ENCODE results near the gene RAPGEF3. TPM values are rescaled to one million over a fixed set of nuclear protein-coding genes. Genes with fewer than 3 reads are reported as not detected.

RAPGEF3 gene
- total and polyA plus RNA-seq, 9 of the 15 experiments (the other 6 are each of a cell fraction or from before 2014, with no cell fraction given), result 0.03 to 0.78 (median 0.37) TPM; not detected in 1

- TF ChIP-seq HINFP (tag; conservative IDR thresholded peaks at IDR 0.05; ENCODE audit: low read depth) (no peak), RNF219 (CRISPR knock-in tag; IDR thresholded peaks at IDR 0.05) (no peak), FOXA1 (IDR thresholded peaks at IDR 0.05; ENCODE audit: borderline replicate concordance) (no peak), ZNF79 (CRISPR knock-in tag; IDR thresholded peaks at IDR 0.05; ENCODE audit: low read depth) (no peak), SPI1 (IDR thresholded peaks at IDR 0.05; ENCODE audit: borderline replicate concordance, low read depth, low read length) (peak; percentile 85), KLF13 (tag; IDR thresholded peaks at IDR 0.05; ENCODE audit: borderline replicate concordance, low read depth) (no peak), ZNF277 (CRISPR knock-in tag; IDR thresholded peaks at IDR 0.05; ENCODE audit: borderline replicate concordance) (no peak), ZNF24 (IDR thresholded peaks at IDR 0.05) (no peak), ZSCAN29 (IDR thresholded peaks at IDR 0.05) (no peak), ETV1 (tag; conservative IDR thresholded peaks at IDR 0.05; ENCODE audit: low read depth) (peak; percentile 48; the same call in 1 of the 2 replicates), SP1 (CRISPR knock-in tag; IDR thresholded peaks at IDR 0.05) (no peak), ZBTB43 (CRISPR knock-in tag; IDR thresholded peaks at IDR 0.05) (no peak), SRSF7 (optimal IDR thresholded peaks at IDR 0.05; ENCODE audit: low read depth, low read length) (no peak), SFPQ (IDR thresholded peaks at IDR 0.05; ENCODE audit: low read depth, low read length) (no peak), U2AF1 (optimal IDR thresholded peaks at IDR 0.05; ENCODE audit: low read depth, low read length) (no peak), TFE3 (CRISPR knock-in tag; IDR thresholded peaks at IDR 0.05) (no peak), SREBF2 (CRISPR knock-in tag; IDR thresholded peaks at IDR 0.05) (no peak)
Measured at GRCh38 chr12:47777741-47778558, 19.3 kb upstream of the RAPGEF3 start (continued).
